MM.1S (cell line): ENCODE data around the gene ARHGAP32.

Source experiments
- DNase-seq: peaks from one replicate; pipeline ENCODE4 v3.0.0-alpha.2; 2015
- H2AFZ ChIP-seq: fragments of 300-600 bp; sonication (generic); 2 replicates; pipeline ENCODE4 v1.6.0; 2016; ENCODE audit warnings: antibody characterized with exemption, low read length
- H3F3A ChIP-seq: fragments of 300-600 bp; sonication (generic); 2 replicates; pipeline ENCODE4 v1.6.1; 2016; ENCODE audit warnings: mild to moderate bottlenecking, antibody characterized with exemption, low read length, moderate library complexity, mixed read lengths; ENCODE audit not compliant: insufficient read depth
- H3K27ac ChIP-seq: fragments of 300-600 bp; sonication (generic); 2 replicates; pipeline ENCODE4 v1.5.1; 2016; ENCODE audit warnings: mild to moderate bottlenecking, low read length
- H3K27me3 ChIP-seq: fragments of 300-600 bp; sonication (generic); replicated peaks from 2 replicates; pipeline ENCODE4 v1.6.0; 2016; ENCODE audit warnings: low read length; ENCODE audit not compliant: insufficient read depth
- H3K36me3 ChIP-seq: fragments of 300-600 bp; sonication (generic); replicated peaks from 2 replicates; pipeline ENCODE4 v1.6.1; 2016; ENCODE audit warnings: mild to moderate bottlenecking, low read length, mixed read lengths; ENCODE audit not compliant: insufficient read depth
- H3K4me1 ChIP-seq: fragments of 300-600 bp; sonication (generic); 2 replicates; pipeline ENCODE4 v1.6.1; 2016; ENCODE audit warnings: low read length, mixed read lengths
- H3K4me2 ChIP-seq: fragments of 300-600 bp; sonication (generic); 2 replicates; pipeline ENCODE4 v1.6.0; 2016; ENCODE audit warnings: low read depth, low read length
- H3K4me3 ChIP-seq: fragments of 300-600 bp; sonication (generic); 2 replicates; pipeline ENCODE4 v1.5.1; 2016; ENCODE audit warnings: low read length, mixed read lengths
- H3K79me2 ChIP-seq: fragments of 300-600 bp; sonication (generic); 2 replicates; pipeline ENCODE4 v1.6.1; 2016; ENCODE audit warnings: mixed run types, low read length, mixed read lengths
- H3K9ac ChIP-seq: fragments of 300-600 bp; sonication (generic); 2 replicates; pipeline ENCODE4 v1.6.1; 2016; ENCODE audit warnings: low read length, mixed read lengths
- H3K9me2 ChIP-seq: fragments of 300-600 bp; sonication (generic); replicated peaks from 2 replicates; pipeline ENCODE4 v1.6.1; 2016; ENCODE audit warnings: mild to moderate bottlenecking, low read length, mixed read lengths; ENCODE audit not compliant: insufficient read depth
- H3K9me3 ChIP-seq: fragments of 300-600 bp; sonication (generic); replicated peaks from 2 replicates; pipeline ENCODE4 v1.6.1; 2016; ENCODE audit warnings: mild to moderate bottlenecking, low read length, mixed read lengths; ENCODE audit not compliant: insufficient read depth
- H4K20me1 ChIP-seq: fragments of 300-600 bp; sonication (generic); 2 replicates; pipeline ENCODE4 v1.6.1; 2016; ENCODE audit warnings: mild to moderate bottlenecking, low read length, moderate library complexity, mixed read lengths; ENCODE audit not compliant: insufficient read depth
- EZH2 ChIP-seq: fragments of 300-600 bp; sonication (generic); optimal IDR thresholded peaks from 2 replicates; pipeline ENCODE3; 2017; ENCODE audit warnings: low read depth, mild to moderate bottlenecking, antibody characterized with exemption, low read length, mixed read lengths
- EZH2phosphoT487 ChIP-seq: fragments of 300-600 bp; sonication (generic); IDR thresholded peaks from 2 replicates; pipeline ENCODE4 v1.6.1; 2018; ENCODE audit warnings: antibody characterized with exemption, low read length
- TF ChIP-seq, protein P1 (sequence below): fragments of 300-600 bp; sonication (generic); IDR thresholded peaks from 2 replicates; pipeline ENCODE4 v1.5.1; 2016; ENCODE audit warnings: antibody characterized with exemption, low read length, mixed read lengths

Gene ARHGAP32

DNA sequence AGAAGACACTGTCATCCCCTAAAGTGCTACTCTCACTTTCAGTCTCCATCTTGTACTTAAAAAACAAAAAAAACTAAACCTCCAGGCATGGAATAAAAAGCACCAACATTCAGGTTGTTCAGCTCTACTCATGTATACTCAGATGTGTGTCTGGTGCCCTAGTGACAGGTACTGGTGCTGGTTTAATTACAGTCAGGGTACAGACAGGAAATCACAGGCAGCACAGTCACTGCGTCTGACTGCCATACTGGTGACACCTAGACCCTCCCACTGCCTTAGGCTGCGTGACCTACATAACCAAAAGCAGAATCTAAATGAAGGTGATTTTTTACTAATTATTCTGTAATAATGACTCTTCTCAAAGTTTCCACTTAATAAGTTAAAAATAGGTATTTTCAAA, at the start of gene ARHGAP32:
Gene ARHGAP32 (minus strand): TSS at position 176 of the 400 bp plus-strand sequence. CDS start 127 bp downstream, at position 49.
- Histone ChIP-seq H3F3A (no peaks in the 10 kb centered on the region), H3K9me3 (no peaks in the 10 kb centered on the region), H3K9me2 (no peaks in the 10 kb centered on the region), H3K4me1 (no peaks in the 10 kb centered on the region), H3K27me3 (no peaks in the 10 kb centered on the region), H3K9ac (no peak within 1 kb of the TSS), H2AFZ (no peak within 1 kb of the TSS), H3K79me2 (no peaks in the 10 kb centered on the region), H3K4me3 (no peak within 1 kb of the TSS), H3K4me2 (no peak within 1 kb of the TSS), H4K20me1 (no peaks in the 10 kb centered on the region), H3K36me3 (no peaks in the 10 kb centered on the region), H3K27ac (no peak within 1 kb of the TSS)
- TF ChIP-seq EZH2, result no peak
- TF ChIP-seq, protein P1, sequence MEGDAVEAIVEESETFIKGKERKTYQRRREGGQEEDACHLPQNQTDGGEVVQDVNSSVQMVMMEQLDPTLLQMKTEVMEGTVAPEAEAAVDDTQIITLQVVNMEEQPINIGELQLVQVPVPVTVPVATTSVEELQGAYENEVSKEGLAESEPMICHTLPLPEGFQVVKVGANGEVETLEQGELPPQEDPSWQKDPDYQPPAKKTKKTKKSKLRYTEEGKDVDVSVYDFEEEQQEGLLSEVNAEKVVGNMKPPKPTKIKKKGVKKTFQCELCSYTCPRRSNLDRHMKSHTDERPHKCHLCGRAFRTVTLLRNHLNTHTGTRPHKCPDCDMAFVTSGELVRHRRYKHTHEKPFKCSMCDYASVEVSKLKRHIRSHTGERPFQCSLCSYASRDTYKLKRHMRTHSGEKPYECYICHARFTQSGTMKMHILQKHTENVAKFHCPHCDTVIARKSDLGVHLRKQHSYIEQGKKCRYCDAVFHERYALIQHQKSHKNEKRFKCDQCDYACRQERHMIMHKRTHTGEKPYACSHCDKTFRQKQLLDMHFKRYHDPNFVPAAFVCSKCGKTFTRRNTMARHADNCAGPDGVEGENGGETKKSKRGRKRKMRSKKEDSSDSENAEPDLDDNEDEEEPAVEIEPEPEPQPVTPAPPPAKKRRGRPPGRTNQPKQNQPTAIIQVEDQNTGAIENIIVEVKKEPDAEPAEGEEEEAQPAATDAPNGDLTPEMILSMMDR, result no peak
- no peak for TF ChIP-seq EZH2phosphoT487
- DNase-seq, result no peak

DNA sequence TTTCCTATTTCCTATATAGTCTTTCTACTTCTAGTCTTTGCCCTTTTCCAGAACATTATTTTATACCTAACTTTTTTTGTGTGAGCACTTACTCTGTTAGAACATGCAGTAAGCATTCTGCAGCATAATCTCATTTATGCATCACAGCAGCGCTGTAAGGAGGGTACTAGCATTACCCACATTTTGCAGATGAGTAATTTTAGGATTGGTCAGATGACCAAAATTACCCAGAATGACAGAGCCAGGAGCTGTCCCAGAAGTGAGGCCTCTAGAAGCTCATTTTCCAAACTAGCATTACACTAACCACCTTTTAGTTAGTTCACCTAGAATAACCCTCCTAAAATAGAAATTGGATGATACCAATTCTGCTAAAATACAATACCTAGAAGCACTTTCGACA, 47.1 kb upstream of the ARHGAP32 start:
- Histone ChIP-seq H3K9me2 (no peaks in the 10 kb centered on the region), H3K9ac (no peak overlapping the region), H3K36me3 (no peaks in the 10 kb centered on the region), H3K27ac (no peak overlapping the region), H4K20me1 (no peaks in the 10 kb centered on the region), H3F3A (no peaks in the 10 kb centered on the region), H3K9me3 (no peaks in the 10 kb centered on the region), H3K27me3 (no peaks in the 10 kb centered on the region), H3K4me2 (no peak overlapping the region), H3K4me1 (no peaks in the 10 kb centered on the region), H2AFZ (no peak overlapping the region), H3K79me2 (no peaks in the 10 kb centered on the region), H3K4me3 (no peak overlapping the region)
- DNase-seq, result no peak
- no peak for TF ChIP-seq EZH2
- TF ChIP-seq, protein P1, result no peak
- TF ChIP-seq EZH2phosphoT487, result no peak

DNA sequence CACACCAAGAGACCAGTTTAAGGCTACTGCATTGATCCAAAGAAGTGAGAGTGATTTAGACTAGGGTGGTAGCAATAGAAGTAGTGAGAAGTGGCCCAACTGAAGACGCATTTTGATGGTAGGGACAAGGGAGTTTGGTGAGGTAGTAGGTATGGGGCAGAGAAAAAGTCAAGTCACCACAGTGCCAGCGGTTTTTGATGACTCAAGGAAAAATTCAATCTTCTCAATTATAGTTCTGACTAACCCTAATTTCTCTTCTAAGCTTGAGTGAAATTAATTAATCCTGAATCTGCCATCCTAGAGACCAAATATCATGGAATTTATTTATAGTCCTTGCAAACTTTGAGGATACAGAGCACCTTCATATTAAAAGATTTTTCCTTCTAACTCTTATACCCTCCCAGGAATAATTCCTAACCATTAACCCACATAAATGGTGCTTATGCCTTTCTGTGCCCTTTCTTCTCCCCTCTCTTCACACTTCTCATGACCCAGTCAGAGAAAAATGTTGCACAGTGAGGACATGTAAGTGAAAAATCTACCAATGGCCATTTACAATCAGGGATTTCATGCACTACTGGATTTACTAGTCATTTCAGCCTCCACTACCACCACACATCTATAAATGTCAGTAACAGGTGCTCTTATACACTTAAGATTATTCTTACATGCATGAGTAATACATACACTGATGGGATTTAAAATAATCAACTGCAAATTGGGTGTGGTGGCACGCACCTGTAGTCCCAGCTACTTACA, 45.9 kb upstream of the ARHGAP32 start:
- no peak overlapping the region for H3K9ac ChIP-seq
- H3K79me2 ChIP-seq, result no peaks in the 10 kb centered on the region
- no peaks in the 10 kb centered on the region for H4K20me1 ChIP-seq

More for the DNA sequence above, 45.9 kb upstream of the ARHGAP32 start:
- H3K36me3 ChIP-seq, result no peaks in the 10 kb centered on the region
- H3K4me2 ChIP-seq, result no peak overlapping the region
- no peaks in the 10 kb centered on the region for H3F3A ChIP-seq
- no peaks in the 10 kb centered on the region for H3K9me3 ChIP-seq
- no peak overlapping the region for H3K4me3 ChIP-seq
- H3K27me3 ChIP-seq, result no peaks in the 10 kb centered on the region
- H3K9me2 ChIP-seq, result no peaks in the 10 kb centered on the region
- H3K27ac ChIP-seq, result no peak overlapping the region
- H2AFZ ChIP-seq, result no peak overlapping the region
- TF ChIP-seq, protein P1, result no peak
- no peak for TF ChIP-seq EZH2phosphoT487
- TF ChIP-seq EZH2, result no peak
- no peaks in the 10 kb centered on the region for H3K4me1 ChIP-seq
- no peak for DNase-seq
